HEK293 (cell line): ENCODE measurements around the gene PPP1R1C.

Experiments used
- CTCF ChIA-PET: fragments of 350-600 bp; formaldehyde crosslinking; extraction: SDS; loops from one replicate; lab custom pipeline; 2021; ENCODE audit warnings: antibody characterized with exemption; lab: Yijun Ruan, JAX
- POLR2A ChIA-PET: fragments of 300-600 bp; formaldehyde crosslinking; extraction: SDS; loops from one replicate; lab custom pipeline; 2020; ENCODE audit warnings: antibody characterized with exemption, inconsistent platforms; lab: Yijun Ruan, JAX
- H3K27ac ChIP-seq: fragments of 200-500 bp; sonication (Bioruptor generic); 2 replicates; pipeline ENCODE4 v1.5.1; 2014; ENCODE audit warnings: low read depth, low read length, control low read depth, inconsistent platforms; ENCODE audit errors: extremely low read depth
- H3K36me3 ChIP-seq, 2 experiments: fragments of 200-500 bp in 1 of 2; sonication (Bioruptor generic) in 1 of 2; 1 replicate in 1 of 2; 2 replicates in 1 of 2; pipeline ENCODE4 v1.5.1; 2014 to 2017; ENCODE audit warnings: inconsistent platforms in 2 of 2, low read length in 2 of 2; ENCODE audit not compliant: control insufficient read depth in 2 of 2, insufficient read depth in 1 of 2
- H3K4me1 ChIP-seq: fragments of 200-500 bp; sonication (Bioruptor generic); 2 replicates; pipeline ENCODE4 v1.5.1; 2014; ENCODE audit warnings: mild to moderate bottlenecking, low read length, inconsistent platforms; ENCODE audit not compliant: control insufficient read depth, insufficient read depth
- H3K4me3 ChIP-seq: 2 replicates; pipeline ENCODE4 v1.5.1; 2011; ENCODE audit warnings: low read depth, mild to moderate bottlenecking, control low read depth, low read length, moderate library complexity
- H3K9me3 ChIP-seq: fragments of 200-500 bp; sonication (Bioruptor generic); 2 replicates; pipeline ENCODE4 v1.5.1; 2014; ENCODE audit warnings: low read depth, low read length, inconsistent platforms; ENCODE audit not compliant: control insufficient read depth, insufficient read depth
- KLF1 ChIP-seq: fragments of 450-650 bp; formaldehyde crosslinking; IDR thresholded peaks from 2 replicates; pipeline ENCODE4 v1.5.1; 2016; ENCODE audit warnings: missing biosample characterization, missing genetic modification characterization
- KLF10 ChIP-seq: fragments of 450-650 bp; IDR thresholded peaks from 2 replicates; pipeline ENCODE4 v1.5.1; 2018; ENCODE audit warnings: missing biosample characterization, mild to moderate bottlenecking, missing genetic modification characterization
- KLF16 ChIP-seq: fragments of 450-650 bp; formaldehyde crosslinking; IDR thresholded peaks from 2 replicates; pipeline ENCODE4 v1.5.1; 2017; ENCODE audit warnings: missing biosample characterization, missing genetic modification characterization
- PRDM4 ChIP-seq: fragments of 450-650 bp; formaldehyde crosslinking; IDR thresholded peaks from 2 replicates; pipeline ENCODE4 v1.5.1; 2017; ENCODE audit warnings: missing biosample characterization, missing genetic modification characterization
- WT1 ChIP-seq: fragments of 450-650 bp; formaldehyde crosslinking; IDR thresholded peaks from 2 replicates; pipeline ENCODE4 v1.5.1; 2016; ENCODE audit warnings: missing biosample characterization, missing genetic modification characterization
- ZFP3 ChIP-seq: fragments of 450-650 bp; formaldehyde crosslinking; IDR thresholded peaks from 2 replicates; pipeline ENCODE4 v1.5.1; 2016; ENCODE audit warnings: low read depth, missing biosample characterization, missing genetic modification characterization
- ZNF121 ChIP-seq: fragments of 450-650 bp; formaldehyde crosslinking; IDR thresholded peaks from 2 replicates; pipeline ENCODE4 v1.5.1; 2016; ENCODE audit warnings: missing biosample characterization, missing genetic modification characterization
- ZNF132 ChIP-seq: fragments of 450-650 bp; formaldehyde crosslinking; IDR thresholded peaks from 2 replicates; pipeline ENCODE4 v1.5.1; 2017; ENCODE audit warnings: missing biosample characterization, missing genetic modification characterization, borderline replicate concordance
- ZNF274 ChIP-seq, 2 experiments: fragments of 200-500 bp in 1 of 2; fragments of 450-650 bp in 1 of 2; sonication (Bioruptor generic) in 1 of 2; formaldehyde crosslinking in 1 of 2; IDR thresholded peaks; 2 replicates each; pipeline versions ENCODE4 v1.5.1 to v1.6.1; 2014 to 2016; ENCODE audit warnings: borderline replicate concordance in 1 of 2, inconsistent platforms in 1 of 2, low read length in 1 of 2, missing biosample characterization in 1 of 2, missing genetic modification characterization in 1 of 2
- ZNF302 ChIP-seq: fragments of 450-650 bp; formaldehyde crosslinking; IDR thresholded peaks from 2 replicates; pipeline ENCODE4 v1.5.1; 2016; ENCODE audit warnings: missing biosample characterization, missing genetic modification characterization, low read depth
- ZNF350 ChIP-seq: fragments of 450-650 bp; formaldehyde crosslinking; IDR thresholded peaks from 2 replicates; pipeline ENCODE4 v1.5.0; 2017; ENCODE audit warnings: missing biosample characterization, mild to moderate bottlenecking, missing genetic modification characterization
- ZNF394 ChIP-seq: fragments of 450-650 bp; formaldehyde crosslinking; IDR thresholded peaks from 2 replicates; pipeline ENCODE4 v1.5.1; 2016; ENCODE audit warnings: missing biosample characterization, missing genetic modification characterization, mild to moderate bottlenecking, moderate library complexity, borderline replicate concordance
- ZNF404 ChIP-seq: fragments of 450-650 bp; formaldehyde crosslinking; IDR thresholded peaks from 2 replicates; pipeline ENCODE4 v1.5.1; 2017; ENCODE audit warnings: missing biosample characterization, missing genetic modification characterization
- ZNF501 ChIP-seq: fragments of 450-650 bp; formaldehyde crosslinking; IDR thresholded peaks from 2 replicates; pipeline ENCODE4 v1.5.1; 2016; ENCODE audit warnings: missing biosample characterization, missing genetic modification characterization
- ZNF514 ChIP-seq: fragments of 450-650 bp; formaldehyde crosslinking; IDR thresholded peaks from 2 replicates; pipeline ENCODE4 v1.5.1; 2016; ENCODE audit warnings: missing biosample characterization, missing genetic modification characterization
- ZNF585B ChIP-seq: fragments of 450-650 bp; formaldehyde crosslinking; IDR thresholded peaks from 2 replicates; pipeline ENCODE4 v1.5.1; 2016; ENCODE audit warnings: missing biosample characterization, missing genetic modification characterization
- ZNF610 ChIP-seq: fragments of 450-650 bp; formaldehyde crosslinking; IDR thresholded peaks from 2 replicates; pipeline ENCODE4 v1.5.1; 2016; ENCODE audit warnings: missing biosample characterization, missing genetic modification characterization, borderline replicate concordance
- ZNF670 ChIP-seq: fragments of 450-650 bp; formaldehyde crosslinking; IDR thresholded peaks from 2 replicates; pipeline ENCODE4 v1.5.1; 2016; ENCODE audit warnings: missing biosample characterization, missing genetic modification characterization, low read depth
- ZSCAN16 ChIP-seq: fragments of 450-650 bp; formaldehyde crosslinking; IDR thresholded peaks from 2 replicates; pipeline ENCODE4 v1.5.1; 2016; ENCODE audit warnings: missing biosample characterization, missing genetic modification characterization
- TF ChIP-seq, protein P1 (sequence below): fragments of 450-650 bp; IDR thresholded peaks from 2 replicates; pipeline ENCODE4 v1.5.1; 2018; ENCODE audit warnings: missing biosample characterization, missing genetic modification characterization
- TF ChIP-seq, protein P2 (sequence below): fragments of 450-650 bp; formaldehyde crosslinking; IDR thresholded peaks from 2 replicates; pipeline ENCODE4 v1.5.1; 2016; ENCODE audit warnings: missing biosample characterization, missing genetic modification characterization
- TF ChIP-seq, protein P3 (sequence below): fragments of 450-650 bp; formaldehyde crosslinking; IDR thresholded peaks from 2 replicates; pipeline ENCODE4 v1.5.1; 2016; ENCODE audit warnings: missing biosample characterization, missing genetic modification characterization

Gene PPP1R1C

GRCh38 chr2:182048088-182048487 is 62.4 kb downstream of the PPP1R1C start (continued):
- TF ChIP-seq, protein P1, sequence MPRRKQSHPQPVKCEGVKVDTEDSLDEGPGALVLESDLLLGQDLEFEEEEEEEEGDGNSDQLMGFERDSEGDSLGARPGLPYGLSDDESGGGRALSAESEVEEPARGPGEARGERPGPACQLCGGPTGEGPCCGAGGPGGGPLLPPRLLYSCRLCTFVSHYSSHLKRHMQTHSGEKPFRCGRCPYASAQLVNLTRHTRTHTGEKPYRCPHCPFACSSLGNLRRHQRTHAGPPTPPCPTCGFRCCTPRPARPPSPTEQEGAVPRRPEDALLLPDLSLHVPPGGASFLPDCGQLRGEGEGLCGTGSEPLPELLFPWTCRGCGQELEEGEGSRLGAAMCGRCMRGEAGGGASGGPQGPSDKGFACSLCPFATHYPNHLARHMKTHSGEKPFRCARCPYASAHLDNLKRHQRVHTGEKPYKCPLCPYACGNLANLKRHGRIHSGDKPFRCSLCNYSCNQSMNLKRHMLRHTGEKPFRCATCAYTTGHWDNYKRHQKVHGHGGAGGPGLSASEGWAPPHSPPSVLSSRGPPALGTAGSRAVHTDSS (tag by site-specific recombination) = no peak

- Histone ChIP-seq H3K36me3 (no peaks in the 10 kb centered on the region), H3K9me3 (no peaks in the 10 kb centered on the region), H3K27ac (no peak overlapping the region), H3K4me3 (no peak overlapping the region), H3K4me1 (no peaks in the 10 kb centered on the region; the same call in 1 of the 2 replicates)
- ChIA-PET POLR2A (no interaction called here), CTCF (interaction anchor here (1.0 kb wide), 1 partner anchor 94 kb away, joined by 3 read pairs; no protein-coding TSS in a partner anchor)
- TF ChIP-seq ZNF132 (tag by site-specific recombination) = no peak
- no peak for TF ChIP-seq ZNF610 (tag by site-specific recombination)
- no peak for TF ChIP-seq ZNF670 (tag by site-specific recombination)
- TF ChIP-seq ZNF501 (tag by site-specific recombination) = no peak
- TF ChIP-seq ZNF121 (tag by site-specific recombination) = no peak
- no peak for TF ChIP-seq WT1 (tag by site-specific recombination)
- TF ChIP-seq PRDM4 (tag by site-specific recombination) = no peak
- TF ChIP-seq KLF10 (tag by site-specific recombination) = no peak
- TF ChIP-seq ZFP3 = no peak
- TF ChIP-seq ZNF514 (tag by site-specific recombination) = no peak
- TF ChIP-seq ZNF274 (IDR thresholded peaks at IDR 0.05; ENCODE audit: low read length) = no peak
- no peak for TF ChIP-seq ZNF274 (tag by site-specific recombination; IDR thresholded peaks at IDR 0.05; ENCODE audit: borderline replicate concordance)
- no peak for TF ChIP-seq ZNF302 (tag by site-specific recombination)
- TF ChIP-seq ZNF404 (tag by site-specific recombination) = no peak
- TF ChIP-seq KLF16 (tag by site-specific recombination) = no peak
- no peak for TF ChIP-seq ZNF350 (tag by site-specific recombination)
- TF ChIP-seq ZNF394 (tag by site-specific recombination) = no peak
- no peak for TF ChIP-seq ZNF585B (tag by site-specific recombination)
Measured at GRCh38 chr2:182048621-182049020, 63.0 kb downstream of the PPP1R1C start.

- ChIA-PET POLR2A (no interaction called here), CTCF (no interaction called here)
- Histone ChIP-seq H3K27ac (no peak overlapping the region), H3K9me3 (no peaks in the 10 kb centered on the region), H3K4me1 (no peaks in the 10 kb centered on the region; the same call in 1 of the 2 replicates), H3K36me3 (no peaks in the 10 kb centered on the region), H3K4me3 (no peak overlapping the region)
- TF ChIP-seq ZSCAN16 (tag by site-specific recombination) = no peak
- TF ChIP-seq, protein P2, sequence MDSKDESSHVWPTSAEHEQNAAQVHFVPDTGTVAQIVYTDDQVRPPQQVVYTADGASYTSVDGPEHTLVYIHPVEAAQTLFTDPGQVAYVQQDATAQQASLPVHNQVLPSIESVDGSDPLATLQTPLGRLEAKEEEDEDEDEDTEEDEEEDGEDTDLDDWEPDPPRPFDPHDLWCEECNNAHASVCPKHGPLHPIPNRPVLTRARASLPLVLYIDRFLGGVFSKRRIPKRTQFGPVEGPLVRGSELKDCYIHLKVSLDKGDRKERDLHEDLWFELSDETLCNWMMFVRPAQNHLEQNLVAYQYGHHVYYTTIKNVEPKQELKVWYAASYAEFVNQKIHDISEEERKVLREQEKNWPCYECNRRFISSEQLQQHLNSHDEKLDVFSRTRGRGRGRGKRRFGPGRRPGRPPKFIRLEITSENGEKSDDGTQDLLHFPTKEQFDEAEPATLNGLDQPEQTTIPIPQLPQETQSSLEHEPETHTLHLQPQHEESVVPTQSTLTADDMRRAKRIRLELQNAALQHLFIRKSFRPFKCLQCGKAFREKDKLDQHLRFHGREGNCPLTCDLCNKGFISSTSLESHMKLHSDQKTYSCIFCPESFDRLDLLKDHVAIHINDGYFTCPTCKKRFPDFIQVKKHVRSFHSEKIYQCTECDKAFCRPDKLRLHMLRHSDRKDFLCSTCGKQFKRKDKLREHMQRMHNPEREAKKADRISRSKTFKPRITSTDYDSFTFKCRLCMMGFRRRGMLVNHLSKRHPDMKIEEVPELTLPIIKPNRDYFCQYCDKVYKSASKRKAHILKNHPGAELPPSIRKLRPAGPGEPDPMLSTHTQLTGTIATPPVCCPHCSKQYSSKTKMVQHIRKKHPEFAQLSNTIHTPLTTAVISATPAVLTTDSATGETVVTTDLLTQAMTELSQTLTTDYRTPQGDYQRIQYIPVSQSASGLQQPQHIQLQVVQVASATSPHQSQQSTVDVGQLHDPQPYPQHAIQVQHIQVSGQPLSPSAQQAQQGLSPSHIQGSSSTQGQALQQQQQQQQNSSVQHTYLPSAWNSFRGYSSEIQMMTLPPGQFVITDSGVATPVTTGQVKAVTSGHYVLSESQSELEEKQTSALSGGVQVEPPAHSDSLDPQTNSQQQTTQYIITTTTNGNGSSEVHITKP = peak; percentile 76
- no peak for TF ChIP-seq KLF1
- TF ChIP-seq, protein P3, sequence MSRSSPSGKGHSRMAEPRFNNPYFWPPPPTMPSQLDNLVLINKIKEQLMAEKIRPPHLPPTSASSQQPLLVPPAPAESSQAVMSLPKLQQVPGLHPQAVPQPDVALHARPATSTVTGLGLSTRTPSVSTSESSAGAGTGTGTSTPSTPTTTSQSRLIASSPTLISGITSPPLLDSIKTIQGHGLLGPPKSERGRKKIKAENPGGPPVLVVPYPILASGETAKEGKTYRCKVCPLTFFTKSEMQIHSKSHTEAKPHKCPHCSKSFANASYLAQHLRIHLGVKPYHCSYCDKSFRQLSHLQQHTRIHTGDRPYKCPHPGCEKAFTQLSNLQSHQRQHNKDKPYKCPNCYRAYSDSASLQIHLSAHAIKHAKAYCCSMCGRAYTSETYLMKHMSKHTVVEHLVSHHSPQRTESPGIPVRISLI (tag by site-specific recombination) = no peak
Measured at GRCh38 chr2:182049372-182050148, 63.9 kb downstream of the PPP1R1C start.
